ENCODE measurements around the gene FUT7. TPM values are rescaled to one million over a fixed set of nuclear protein-coding genes. Genes with fewer than 3 reads are reported as not detected.
A peak's percentile ranks its signal among the peaks of the same experiment; 100 is the strongest.

FUT7 gene
- total and polyA plus RNA-seq, 8 donors, result 0.23 to 3.9 (median 0.43) TPM; not detected in 4

- WGBS, 5 donors, result 68 to 71% (median 70%) methylated on average over 10 of the region's 10 CpGs
- Histone ChIP-seq H3K36me3 (no peaks in the 10 kb centered on the region), H3K27me3 (peaks cover 0 to 28% (median 0%) of the 10 kb centered on the region in 3 donors), H3K27ac (peak overlapping the region in 2 of 5 donors; percentile 33 to 62), H3K9me3 (no peaks in the 10 kb centered on the region), H3K4me1 (peaks cover 18 to 56% (median 28%) of the 10 kb centered on the region in 4 donors), H3K4me3 (no peak overlapping the region)
- TF ChIP-seq CTCF (IDR thresholded peaks at IDR 0.05) (no peak), POLR2AphosphoS5 (IDR thresholded peaks at IDR 0.05) (no peak), POLR2A (IDR thresholded peaks at IDR 0.05) (no peak), EP300 (IDR thresholded peaks at IDR 0.05) (no peak)
- DNase-seq, result no peak
- intact Hi-C loops (cut with DNase I; ENCODE audit: low total_unique reads), result no loop called here
Measured at GRCh38 chr9:137000177-137000930, 31.5 kb downstream of the FUT7 start.

GRCh38 chr9:136997830-136998234 lies 34.1 kb downstream of the FUT7 start:
- Histone ChIP-seq H3K27ac (peak overlapping the region; percentile 9 to 74 (median 72)), H3K27me3 (peaks cover 0 to 44% (median 0%) of the 10 kb centered on the region in 3 donors), H3K36me3 (peaks cover 0 to 15% (median 11%) of the 10 kb centered on the region in 4 donors), H3K4me3 (no peak overlapping the region), H3K4me1 (peaks cover 41 to 81% (median 53%) of the 10 kb centered on the region in 4 donors), H3K9me3 (no peaks in the 10 kb centered on the region)
- DNase-seq, result peak in 1 of 2 donors; percentile 47
- WGBS, 5 donors, result 43 to 78% (median 63%) methylated on average over 18 of the region's 18 CpGs
- TF ChIP-seq POLR2A (IDR thresholded peaks at IDR 0.05), result no peak
- intact Hi-C loops (cut with DNase I; ENCODE audit: low total_unique reads), result no loop called here

- H3K27ac ChIP-seq, result peak overlapping the region; percentile 9 to 74 (median 72)
- no peak for DNase-seq
- peaks cover 0 to 44% (median 0%) of the 10 kb centered on the region in 3 donors for H3K27me3 ChIP-seq
- peaks cover 44 to 86% (median 58%) of the 10 kb centered on the region in 4 donors for H3K4me1 ChIP-seq
- peaks cover 0 to 15% (median 11%) of the 10 kb centered on the region in 4 donors for H3K36me3 ChIP-seq
- WGBS, 5 donors, result 48 to 66% (median 64%) methylated on average over 7 to 10 of the region's 10 CpGs
- TF ChIP-seq POLR2A (IDR thresholded peaks at IDR 0.05) (no peak), CTCF (IDR thresholded peaks at IDR 0.05) (no peak), EP300 (IDR thresholded peaks at IDR 0.05) (no peak), POLR2AphosphoS5 (IDR thresholded peaks at IDR 0.05) (no peak)
- no peaks in the 10 kb centered on the region for H3K9me3 ChIP-seq
- intact Hi-C loops (cut with DNase I; ENCODE audit: low total_unique reads), result no loop called here
- H3K4me3 ChIP-seq, result peak overlapping the region in 3 of 4 donors; percentile 25 to 34 (median 31)
Measured at GRCh38 chr9:136997371-136997770, 34.5 kb downstream of the FUT7 start.

- H3K9me3 ChIP-seq, result no peaks in the 10 kb centered on the region
- H3K36me3 ChIP-seq, result peaks cover 0 to 15% (median 11%) of the 10 kb centered on the region in 4 donors
- 12 to 30% (median 16%) methylated on average over 12 to 35 of the region's 35 CpGs for WGBS, 5 donors
- TF ChIP-seq POLR2A (IDR thresholded peaks at IDR 0.05) (no peak), CTCF (IDR thresholded peaks at IDR 0.05) (no peak), EP300 (IDR thresholded peaks at IDR 0.05) (no peak), POLR2AphosphoS5 (IDR thresholded peaks at IDR 0.05) (no peak)
- peak within 1 kb of the TSS; percentile 25 to 34 (median 29) for H3K4me3 ChIP-seq
- intact Hi-C loops (cut with DNase I; ENCODE audit: low total_unique reads), result no loop called here
- H3K4me1 ChIP-seq, result peaks cover 44 to 86% (median 58%) of the 10 kb centered on the region in 4 donors
- peaks cover 0 to 44% (median 0%) of the 10 kb centered on the region in 3 donors for H3K27me3 ChIP-seq
- DNase-seq, result peak; percentile 73 to 81
- H3K27ac ChIP-seq, result peak within 1 kb of the TSS; percentile 50 to 74 (median 72)
Measured at GRCh38 chr9:136996361-136997292, 35.3 kb downstream of the FUT7 start, which contains the start of gene CLIC3. Gene CLIC3, minus strand, starts transcription at chr9:136996568. Its CDS starts 25 bp downstream, at chr9:136996543.

Data from stomach (tissue), 9 donors.